ENCODE results near the gene ZNF367.

The ZNF367 gene

GRCh38 chr9:96418083-96418919 lies at the start of gene ZNF367:
TSS of gene ZNF367 (minus strand) at chr9:96418370. CDS start at chr9:96418032, 338 bp downstream.
- peak; percentile 95 for DNase-seq

- no peak for DNase-seq
These were observed 49.6 kb upstream of the ZNF367 start for GRCh38 chr9:96467784-96468183.

DNA sequence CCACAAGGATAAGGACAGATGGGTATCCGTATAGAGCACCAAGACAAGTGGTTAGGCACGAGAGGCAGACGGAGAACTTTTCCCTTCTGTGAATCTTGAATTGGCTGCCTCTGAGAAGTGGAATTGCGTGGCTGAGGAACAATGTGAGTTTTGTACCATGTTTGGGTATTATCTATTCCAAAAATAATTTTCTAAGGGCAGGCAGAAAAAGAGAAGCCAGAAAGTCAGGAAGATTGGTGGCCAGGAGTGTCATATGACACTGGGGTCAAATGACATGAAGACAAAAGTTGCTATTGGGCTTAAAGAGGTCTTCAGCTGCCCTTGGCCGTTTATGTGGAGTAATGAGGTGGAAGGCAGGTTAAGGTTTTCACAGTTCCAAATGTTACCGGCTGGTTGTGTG lies 46.3 kb upstream of the ZNF367 start:
- no peak for DNase-seq

DNA sequence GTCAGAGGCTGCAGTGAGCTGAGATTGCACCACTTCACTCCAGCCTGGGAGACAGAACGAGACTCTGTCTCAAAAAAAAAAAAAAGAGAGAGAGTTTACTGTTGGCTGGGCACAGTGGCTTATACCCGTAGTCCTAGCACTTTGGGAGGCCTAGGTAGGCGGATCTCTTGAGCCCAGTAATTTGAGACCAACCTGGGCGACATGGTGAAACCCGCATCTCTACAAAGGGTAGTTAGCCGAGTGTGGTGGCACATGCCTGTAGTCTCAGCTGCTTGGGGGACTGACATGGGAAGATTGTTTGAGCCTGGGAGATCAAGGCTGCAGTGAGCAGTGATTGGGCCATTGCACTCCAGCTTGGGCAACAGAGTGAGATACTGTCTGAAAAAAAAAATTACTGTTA lies 44.4 kb upstream of the ZNF367 start:
- DNase-seq, result no peak

GRCh38 chr9:96461336-96461735 lies 43.2 kb upstream of the ZNF367 start:
- no peak for DNase-seq

DNA sequence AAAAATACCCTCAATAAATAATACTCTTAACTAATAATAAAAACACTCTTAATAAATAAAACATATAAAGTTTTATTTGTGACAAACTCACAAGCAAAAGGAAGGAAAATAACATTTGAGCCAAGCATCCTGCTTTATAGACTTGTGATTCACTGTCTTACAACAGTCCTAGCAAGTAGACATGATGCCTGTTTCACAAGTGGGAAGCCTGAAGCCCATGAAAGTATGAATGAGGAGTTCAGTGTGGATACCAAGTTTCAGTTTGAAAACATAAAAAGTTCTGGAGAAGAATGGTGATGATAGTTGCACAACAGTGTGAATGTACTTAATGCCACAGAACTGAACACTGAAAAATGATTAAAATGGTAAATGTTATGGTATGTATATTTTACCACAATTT lies 42.7 kb upstream of the ZNF367 start:
- DNase-seq, result no peak

- no peak for DNase-seq
These were observed 42.3 kb upstream of the ZNF367 start for GRCh38 chr9:96460470-96460869.

- no peak for DNase-seq
These were observed 41.3 kb upstream of the ZNF367 start for GRCh38 chr9:96459268-96460007.

GRCh38 chr9:96458226-96458625 lies 40.1 kb upstream of the ZNF367 start:
- DNase-seq, result no peak

DNA sequence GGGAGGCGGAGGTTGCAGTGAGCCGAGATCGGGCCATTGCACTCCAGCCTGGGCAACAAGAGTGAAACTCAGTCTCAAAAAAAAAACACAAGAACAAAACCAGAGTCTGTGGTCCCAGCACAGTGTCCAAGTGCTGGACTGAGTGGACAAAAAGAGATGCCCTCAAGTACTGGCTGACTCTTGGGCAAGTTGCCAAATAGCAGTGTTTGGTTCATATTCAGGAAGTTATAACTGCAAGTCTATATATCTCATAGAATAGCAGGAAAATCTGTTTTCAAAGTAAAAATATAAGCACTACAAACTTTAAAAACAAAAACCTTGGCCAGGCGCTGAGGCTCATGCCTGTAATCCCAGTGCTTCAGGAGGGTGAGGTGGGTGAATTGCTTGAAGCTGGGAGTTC lies 39.1 kb upstream of the ZNF367 start:
- DNase-seq, result no peak

- DNase-seq, result no peak
These were observed 35.5 kb upstream of the ZNF367 start for GRCh38 chr9:96453625-96454024.

GRCh38 chr9:96450613-96451528 lies 32.7 kb upstream of the ZNF367 start:
- DNase-seq, result peak; percentile 11

GRCh38 chr9:96449845-96450612 lies 31.9 kb upstream of the ZNF367 start, which contains the start of gene HABP4:
TSS of gene HABP4 (plus strand) at chr9:96450169. CDS start at chr9:96450280, 111 bp downstream.
- DNase-seq, result peak; percentile 94

GRCh38 chr9:96449523-96449844 lies 31.3 kb upstream of the ZNF367 start:
- no peak for DNase-seq

DNA sequence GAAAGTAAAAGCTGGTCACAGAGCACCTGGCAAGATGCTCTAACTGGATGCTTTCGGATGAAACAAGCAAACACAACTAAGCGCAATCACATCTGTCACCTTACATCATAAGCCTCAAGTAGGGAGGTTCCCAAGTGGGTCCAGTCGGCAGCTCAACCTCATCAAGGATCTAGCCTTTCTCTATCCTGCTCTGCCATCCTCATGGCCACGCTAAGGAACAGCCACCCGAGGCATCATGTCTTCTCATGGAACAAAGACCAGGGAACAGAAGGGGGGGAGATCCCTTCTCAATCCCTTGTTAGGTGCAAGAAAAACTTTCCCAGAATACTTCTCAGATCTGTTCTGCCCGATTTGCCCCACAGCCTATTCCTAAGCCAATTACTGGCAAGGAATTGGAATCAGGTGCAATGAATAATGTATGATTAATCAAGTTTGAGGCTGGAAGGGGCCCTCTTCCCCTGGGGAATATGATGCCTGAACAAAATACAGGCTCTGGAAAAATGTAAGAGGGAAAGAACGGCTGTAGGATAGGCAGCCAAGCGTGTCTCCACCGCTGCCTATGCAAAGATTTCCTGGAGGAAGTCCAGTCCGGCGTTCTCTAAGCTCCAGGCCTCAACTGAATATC lies 30.5 kb upstream of the ZNF367 start:
- DNase-seq, result no peak

- no peak for DNase-seq
These were observed 29.2 kb upstream of the ZNF367 start for GRCh38 chr9:96447406-96447805.

DNA sequence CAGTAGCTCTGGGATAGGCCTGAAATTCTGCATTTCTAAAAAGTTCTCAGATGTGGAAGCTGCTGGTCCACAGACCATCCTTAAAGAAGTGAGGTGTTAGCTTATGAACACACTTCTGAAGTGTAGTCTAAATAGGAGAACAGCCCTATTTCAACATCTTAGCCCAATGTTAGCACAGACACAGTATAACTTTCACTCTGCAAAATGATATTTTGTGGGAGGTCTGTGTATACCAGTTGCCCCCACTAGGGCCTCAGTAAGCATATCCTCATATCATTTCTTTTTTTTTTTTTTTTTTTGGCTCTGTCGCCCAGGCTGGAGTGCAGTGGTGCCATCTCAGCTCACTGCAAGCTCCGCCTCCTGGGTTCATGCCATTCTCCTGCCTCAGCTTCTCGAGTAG lies 24.3 kb upstream of the ZNF367 start:
- DNase-seq, result no peak

GRCh38 chr9:96441798-96442445 lies 23.8 kb upstream of the ZNF367 start:
- DNase-seq, result no peak

DNA sequence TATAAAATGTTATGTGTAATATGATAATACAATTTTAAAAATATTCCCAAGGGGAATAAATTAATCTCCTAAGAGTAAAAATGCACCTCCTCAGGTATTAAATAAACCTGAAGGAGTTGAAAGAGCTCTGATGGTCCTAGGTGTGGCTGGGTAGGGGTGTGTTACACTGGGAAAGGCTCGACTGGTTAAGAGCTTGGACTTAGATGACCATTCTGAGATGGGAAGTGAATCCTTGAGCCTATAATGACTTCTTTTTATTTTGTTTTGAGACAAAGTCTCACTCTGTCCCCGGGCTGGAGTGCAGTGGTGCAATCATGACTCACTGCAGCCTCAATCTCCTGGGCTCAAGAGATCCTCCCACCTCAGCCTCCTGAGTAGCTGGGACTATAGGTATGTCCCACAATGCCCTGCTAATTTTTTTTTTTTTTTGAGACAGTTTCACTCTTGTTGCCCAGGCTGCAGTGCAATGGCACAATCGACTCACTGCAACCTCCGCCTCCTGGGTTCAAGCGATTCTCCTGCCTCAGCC lies 22.6 kb upstream of the ZNF367 start:
- DNase-seq, result no peak

DNA sequence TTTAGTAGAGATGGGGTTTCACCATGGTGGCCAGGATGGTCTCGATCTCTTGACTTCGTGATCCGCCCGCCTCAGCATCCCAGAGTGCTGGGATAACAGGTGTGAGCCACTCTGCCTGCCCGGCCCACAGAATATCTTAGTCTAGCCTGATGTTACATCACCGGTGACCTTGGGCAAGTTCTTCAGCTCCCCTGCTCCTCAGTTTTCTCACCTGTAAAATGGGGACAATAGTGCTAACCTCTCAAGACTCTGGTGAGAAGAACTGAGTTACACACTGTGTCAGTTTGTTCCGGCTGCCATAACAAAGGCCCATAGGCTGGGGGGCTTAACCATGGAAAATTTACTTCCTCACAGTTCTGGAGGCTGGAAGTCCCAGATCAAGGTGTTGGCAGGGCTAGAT lies 19.3 kb upstream of the ZNF367 start:
- no peak for DNase-seq

GRCh38 chr9:96436456-96437126 lies 18.4 kb upstream of the ZNF367 start:
- no peak for DNase-seq

Data from stimulated activated naive CD4-positive, alpha-beta T cell treated with Interleukin-2 at 50 U/mL for 16 hours (primary cell).